Endothelial cell of hepatic sinusoid (primary cell): ENCODE data around the gene SNTG2.

Source experiments
- in situ Hi-C: cut with HindIII; loops from 2 replicates; pipeline ENCODE4 v1.10.0; 2017; ENCODE audit warnings: low sequenced_read_pairs

The SNTG2 gene

DNA sequence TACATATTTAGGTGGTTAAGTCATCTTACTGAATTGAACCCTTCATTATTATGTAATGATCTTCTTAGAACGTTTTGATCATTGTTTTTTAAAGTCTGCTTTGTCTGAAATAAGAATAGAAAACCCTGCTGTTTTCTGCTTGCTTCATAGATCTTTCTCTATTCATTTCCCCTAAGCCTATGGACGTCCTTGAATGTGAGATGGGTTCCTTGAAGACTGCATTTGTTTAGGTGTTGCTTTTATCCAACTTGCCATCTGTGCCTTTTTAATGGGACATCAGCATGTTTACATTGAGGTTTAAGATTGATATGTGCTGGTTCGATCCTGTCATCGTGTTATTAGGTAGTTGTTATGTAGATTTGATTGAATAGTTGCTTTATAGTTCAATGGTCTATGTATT is 95.4 kb downstream of the SNTG2 start:
- in situ Hi-C loops = no loop called here

DNA sequence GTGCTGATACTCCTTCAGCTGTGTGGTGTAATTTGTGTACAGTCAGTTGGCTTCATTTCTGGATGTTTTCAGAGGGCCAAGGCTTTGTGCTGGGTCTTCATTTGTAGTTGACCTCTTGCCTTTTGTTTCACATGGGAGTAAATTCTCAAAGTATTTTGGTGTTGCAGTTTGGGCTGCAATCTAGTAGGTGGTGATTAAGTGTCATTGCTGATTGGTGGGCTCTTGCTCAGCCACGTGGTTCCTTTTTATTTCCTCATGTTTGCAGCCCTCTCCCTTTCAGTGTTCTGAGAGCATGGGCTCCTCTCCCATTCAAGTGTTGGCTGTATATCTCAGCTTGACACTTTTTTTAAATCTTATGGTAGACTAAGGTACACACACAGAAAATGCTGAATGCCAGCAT is 96.8 kb downstream of the SNTG2 start:
- in situ Hi-C loops = no loop called here

DNA sequence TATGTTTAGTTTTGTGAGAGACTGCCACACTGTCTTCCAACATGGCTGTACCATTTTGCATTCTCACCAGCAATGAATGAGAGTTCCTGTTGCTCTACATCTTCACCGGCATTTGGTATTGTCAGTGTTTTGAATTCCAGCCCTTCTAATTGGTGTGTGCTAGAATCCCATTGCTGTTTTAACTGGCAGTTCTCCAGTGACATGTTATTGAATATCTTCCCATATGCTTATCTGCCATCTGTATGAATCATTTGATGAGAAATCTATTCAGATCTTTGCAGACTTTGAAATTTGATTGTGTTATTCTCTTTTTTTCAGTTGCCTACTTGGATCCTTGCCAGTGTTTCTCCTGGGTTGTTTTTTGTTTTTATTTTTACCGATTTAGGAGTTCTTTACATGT is 99.0 kb downstream of the SNTG2 start:
- in situ Hi-C loops = no loop called here

DNA sequence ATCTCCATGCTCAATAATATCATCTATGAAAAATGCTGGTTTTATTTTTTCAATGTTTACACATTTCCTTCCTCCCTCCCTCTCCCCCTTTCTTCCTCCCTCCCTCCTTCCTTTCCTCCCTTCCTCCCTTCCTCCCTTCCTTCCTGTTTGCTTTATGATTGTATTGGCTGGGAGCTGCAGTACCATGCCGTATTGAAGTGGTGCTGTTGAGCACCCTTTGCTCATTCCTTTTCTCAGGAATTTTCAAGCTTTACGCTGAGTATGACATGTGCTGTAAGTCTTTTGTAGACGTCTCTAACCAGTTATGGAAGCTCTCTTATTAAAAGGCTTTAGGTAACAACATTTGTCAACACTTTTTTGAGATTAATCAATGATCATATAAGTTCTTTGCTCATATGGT is 100.4 kb downstream of the SNTG2 start:
- in situ Hi-C loops = no loop called here

DNA sequence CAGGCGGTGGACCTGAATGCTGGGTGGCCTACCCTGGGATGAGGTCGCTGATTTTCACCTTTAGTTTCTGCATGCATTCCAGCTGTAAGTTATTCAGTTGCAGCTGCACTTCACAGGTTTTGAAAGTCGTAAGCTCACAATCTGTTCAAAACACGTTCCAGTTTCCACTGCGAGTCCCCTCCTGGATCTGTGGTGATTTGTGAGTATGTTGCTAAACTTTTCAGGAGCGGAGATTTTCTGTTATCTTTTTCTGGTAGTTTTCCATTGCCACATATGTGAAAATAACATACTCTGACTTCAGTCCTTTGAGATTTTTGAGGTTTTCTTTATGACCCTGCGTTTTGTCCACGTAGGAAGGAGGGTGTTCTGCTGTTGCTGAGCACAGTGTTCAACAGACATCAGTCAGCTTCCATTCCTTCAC is 102.1 kb downstream of the SNTG2 start:
- in situ Hi-C loops = no loop called here

DNA sequence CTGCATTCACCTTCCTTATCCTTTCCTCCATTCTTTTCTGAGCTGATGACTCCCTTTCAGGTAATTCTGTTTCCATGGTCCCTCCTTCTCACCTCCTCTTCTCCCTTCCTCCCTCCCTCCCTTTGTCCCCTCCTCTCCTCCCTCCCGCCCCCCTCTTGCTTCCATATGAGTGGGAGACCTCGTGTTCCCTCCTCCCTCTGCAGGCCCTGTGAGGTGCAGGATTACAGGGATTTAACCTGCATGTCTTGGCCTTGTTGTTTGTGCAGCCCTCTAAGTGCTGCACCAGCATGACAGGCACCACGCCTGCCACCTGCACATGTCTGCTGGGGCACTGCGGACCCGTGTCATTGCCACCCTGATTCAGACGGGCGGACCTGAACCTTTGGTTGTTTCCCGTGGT is 103.1 kb downstream of the SNTG2 start:
- in situ Hi-C loops = no loop called here

DNA sequence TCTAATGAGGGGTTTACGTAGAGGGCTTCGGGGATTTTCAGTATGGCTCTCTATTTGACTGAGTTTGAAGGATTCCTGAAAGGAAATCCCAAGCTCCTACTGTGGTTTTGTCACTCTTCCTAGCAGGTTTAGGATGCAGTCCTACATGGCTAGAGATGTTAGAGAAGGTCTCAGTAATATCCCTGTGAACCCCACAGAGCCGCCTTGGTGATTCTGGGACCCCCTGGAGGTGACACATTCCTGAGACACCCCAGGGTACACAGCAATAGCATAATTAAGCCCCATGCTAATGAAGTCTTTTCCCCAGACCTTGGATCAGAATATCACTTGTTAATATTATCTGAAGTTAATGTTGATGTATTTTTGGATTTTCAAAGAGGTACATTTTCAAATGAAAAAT is 103.8 kb downstream of the SNTG2 start:
- in situ Hi-C loops = no loop called here

DNA sequence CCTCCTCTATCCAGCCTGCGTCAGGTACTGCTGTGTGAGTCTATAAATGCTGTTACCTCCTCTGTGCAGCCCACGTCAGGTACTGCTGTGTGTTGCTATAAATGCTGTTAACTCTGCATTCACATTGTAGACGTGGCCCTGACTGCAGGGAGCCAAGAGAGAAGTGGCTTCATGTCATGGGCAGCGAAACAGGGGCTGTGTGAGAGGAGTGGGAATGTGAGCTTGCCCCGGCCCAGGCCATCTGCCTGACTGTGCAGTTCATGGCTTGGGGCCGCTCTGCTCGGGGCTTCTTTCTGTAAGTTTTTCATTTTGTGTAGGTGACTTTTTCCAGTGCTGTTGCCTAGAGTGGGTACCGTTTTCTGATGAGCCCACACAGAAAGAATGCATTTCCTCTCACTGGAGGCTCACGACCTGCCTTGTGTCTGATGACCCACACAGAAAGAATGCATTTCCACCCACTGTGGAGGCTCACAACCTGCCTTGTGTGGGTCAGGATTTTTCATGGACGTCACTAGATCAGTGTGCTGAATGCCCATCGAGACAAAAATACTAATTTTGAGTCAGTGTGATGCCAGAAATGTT is 104.5 kb downstream of the SNTG2 start:
- in situ Hi-C loops = no loop called here

DNA sequence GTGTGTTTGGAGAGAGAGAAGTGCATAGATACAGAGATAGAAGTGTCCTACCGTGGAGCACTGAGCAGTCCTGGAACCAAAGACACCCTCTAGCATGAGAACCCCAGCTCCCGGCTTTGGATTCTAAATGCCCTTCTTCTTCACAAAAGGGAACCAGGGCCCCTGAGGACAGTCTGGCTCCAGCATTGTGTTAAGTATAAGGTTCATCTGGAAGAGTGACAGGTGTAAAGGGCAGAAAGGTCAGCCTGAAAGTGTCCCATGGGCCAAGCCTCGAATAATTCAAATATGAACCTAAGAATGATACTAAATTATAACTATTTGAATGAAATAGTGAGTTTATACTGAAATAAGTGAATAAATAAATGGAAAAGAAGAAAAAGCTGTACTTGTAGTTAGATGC is 109.7 kb downstream of the SNTG2 start:
- in situ Hi-C loops = loop anchor here (5.0 kb wide), 1 partner anchor 103 kb away; no protein-coding TSS in a partner anchor

DNA sequence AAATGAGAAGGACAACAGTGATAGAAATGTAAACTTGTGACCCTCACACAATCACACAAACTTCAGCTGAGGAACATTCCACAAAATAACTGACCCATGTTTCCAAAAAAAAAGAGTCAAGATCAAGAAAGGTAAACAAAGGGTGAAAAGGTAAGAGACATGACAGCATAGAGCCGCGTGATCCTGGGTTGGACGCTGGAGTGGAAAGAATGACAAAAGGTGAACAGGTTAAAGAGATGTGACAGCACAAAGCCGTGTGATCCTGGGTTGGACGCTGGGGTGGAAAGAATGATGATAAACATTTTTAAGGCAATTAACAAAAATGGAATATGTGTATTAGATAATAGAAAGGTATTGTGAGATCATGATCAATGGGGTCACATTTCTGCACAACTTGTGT is 110.3 kb downstream of the SNTG2 start:
- in situ Hi-C loops = loop anchor here (5.0 kb wide), 1 partner anchor 104 kb away; no protein-coding TSS in a partner anchor

DNA sequence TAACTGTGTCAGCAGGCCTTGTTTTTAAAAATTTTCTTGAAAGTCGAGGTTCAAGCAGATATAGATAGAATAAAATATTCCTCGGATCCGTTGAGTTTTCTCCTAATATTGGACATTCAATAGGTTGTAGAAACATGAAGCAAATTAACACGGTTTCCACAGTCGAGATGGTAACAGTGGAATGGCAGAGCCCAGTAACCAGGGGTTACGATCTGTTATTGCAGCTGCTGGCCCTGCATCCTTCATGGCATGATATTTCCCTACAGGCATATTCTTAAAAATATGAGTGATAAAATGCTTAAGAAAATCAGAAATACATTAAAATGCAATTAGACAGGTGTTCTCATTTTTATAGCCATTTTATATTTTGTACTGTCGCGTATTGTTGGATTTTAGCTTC is 117.6 kb downstream of the SNTG2 start:
- in situ Hi-C loops = no loop called here

DNA sequence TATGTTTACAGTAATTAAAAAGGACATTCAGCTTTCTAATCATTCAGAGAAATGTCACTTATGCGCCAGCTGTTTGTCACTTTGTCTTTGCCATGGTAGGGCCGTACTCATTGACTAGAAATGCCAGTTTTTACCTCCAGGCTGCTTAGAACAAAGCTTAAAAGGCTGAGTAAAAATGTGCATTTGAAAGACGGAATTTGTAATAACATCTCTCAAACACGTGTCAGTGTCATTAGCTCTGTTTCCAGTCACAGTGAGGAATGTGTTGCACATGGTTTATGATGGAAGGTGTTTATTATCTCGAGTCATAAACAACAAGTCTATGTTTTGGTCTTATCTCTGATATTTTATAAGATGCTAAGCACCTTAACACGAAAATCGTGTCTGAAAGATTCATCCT is 118.2 kb downstream of the SNTG2 start:
- in situ Hi-C loops = no loop called here

DNA sequence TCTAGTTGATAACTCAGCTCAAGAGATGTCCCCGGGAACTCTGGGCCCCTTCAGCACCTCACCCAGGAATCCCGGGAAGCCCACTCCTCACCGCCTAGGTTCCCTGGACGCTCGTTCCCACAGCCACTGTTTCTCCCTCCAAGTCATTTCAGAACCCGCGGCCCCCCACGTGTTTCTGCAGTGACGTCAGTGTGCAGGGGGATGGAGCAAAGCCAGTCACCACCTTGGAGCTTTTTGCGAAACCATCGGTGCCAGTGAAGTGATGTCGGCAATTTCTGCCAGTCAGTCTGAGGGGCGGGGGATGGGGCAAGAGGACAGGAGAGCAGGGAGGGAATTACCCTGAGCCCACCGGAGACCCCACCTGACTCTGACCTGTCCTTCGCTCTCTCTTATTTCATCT is 119.2 kb downstream of the SNTG2 start:
- in situ Hi-C loops = no loop called here

DNA sequence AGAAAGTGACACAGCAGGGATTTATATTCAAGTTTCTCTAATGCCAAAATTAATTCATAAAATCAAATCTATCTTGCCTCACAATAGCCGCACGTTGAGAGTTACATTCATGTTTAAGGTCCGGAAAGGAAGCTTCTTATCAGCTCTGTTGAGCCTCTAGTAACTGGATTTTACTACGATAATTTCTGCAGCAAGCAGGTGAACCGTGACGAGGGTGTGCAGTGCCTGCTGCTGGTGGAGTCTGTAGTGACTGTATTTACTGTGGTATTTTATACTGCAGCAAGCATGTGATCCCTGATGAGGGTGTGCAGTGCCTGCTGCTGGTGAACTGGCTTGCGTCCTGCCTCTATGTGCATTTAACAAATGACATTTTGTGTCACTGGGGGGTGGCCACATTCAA is 120.0 kb downstream of the SNTG2 start:
- in situ Hi-C loops = no loop called here

DNA sequence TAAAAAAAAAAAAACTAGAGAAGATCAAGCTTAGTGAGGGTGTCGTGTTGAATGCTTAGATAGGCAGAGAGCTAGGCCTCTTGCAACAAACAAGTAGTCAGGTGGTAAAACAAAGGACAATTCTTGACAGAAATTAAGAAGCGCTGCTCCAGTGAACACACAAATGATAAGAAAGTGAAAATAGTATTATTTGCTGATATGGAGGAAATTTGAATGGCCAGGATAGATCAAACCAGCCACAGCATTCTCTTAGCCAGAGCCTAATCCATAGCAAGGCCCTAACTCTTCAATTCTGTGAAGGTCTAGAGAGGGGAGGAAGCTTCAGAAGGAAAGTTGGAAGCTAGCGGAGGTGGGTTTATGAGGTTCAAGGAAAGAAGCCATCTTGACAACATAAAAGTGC is 121.0 kb downstream of the SNTG2 start:
- in situ Hi-C loops = no loop called here

DNA sequence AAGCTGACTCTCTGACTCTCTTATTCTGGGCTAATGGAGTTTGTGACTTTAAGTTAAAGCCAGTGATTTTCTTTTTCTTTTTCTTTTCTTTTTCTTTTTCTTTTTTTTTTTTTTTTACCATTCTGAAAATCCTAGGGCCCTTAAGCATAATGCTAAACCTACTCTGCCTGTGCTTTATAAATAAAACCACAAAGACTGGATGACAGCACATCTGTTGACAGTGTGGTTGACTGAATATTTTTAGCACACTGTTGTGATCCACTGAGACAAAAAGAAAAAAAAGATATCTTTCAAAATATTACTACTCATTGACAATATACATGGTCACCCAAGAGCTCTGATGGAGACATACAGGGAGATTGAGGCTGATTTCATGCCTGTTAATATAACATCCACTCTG is 121.6 kb downstream of the SNTG2 start:
- in situ Hi-C loops = no loop called here

DNA sequence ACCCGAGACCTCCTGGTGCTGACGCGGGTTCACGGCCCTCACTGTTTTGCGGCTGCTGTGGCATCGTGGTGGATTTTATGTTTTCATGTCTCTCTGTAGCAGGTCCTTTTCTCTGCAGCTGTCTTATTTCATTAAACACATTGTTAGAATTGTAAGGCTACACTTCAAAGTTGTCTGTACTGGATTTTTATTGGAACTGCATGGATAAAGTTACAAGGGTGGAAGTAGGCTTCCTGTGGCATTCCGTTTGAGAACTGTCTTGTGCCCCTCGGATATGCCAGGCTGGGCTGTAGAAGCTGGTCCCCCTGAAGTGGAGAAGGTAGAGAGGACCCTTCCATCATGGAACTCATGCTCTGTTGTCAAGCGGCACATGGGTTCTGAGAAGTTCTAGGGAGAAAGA is 127.3 kb downstream of the SNTG2 start:
- in situ Hi-C loops = no loop called here

DNA sequence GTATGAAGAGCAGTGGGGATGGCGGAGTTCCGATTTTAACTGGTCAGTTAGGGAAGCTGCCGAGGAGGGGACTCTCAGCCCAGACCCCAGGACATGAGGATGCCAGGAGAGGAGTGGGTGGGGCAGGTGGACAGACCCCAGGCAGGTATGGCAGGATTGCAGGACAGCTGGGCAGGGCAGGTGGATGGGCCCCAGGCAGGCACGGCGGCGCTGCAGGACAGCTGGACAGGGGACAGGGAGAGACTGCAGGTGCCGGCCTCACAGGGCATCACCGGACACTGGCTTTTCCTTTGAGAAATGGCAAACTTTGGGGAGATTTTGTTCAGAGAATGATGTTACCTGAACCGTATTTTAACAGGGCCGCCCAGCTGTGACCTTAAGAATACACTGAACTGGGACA is 127.7 kb downstream of the SNTG2 start:
- in situ Hi-C loops = no loop called here

DNA sequence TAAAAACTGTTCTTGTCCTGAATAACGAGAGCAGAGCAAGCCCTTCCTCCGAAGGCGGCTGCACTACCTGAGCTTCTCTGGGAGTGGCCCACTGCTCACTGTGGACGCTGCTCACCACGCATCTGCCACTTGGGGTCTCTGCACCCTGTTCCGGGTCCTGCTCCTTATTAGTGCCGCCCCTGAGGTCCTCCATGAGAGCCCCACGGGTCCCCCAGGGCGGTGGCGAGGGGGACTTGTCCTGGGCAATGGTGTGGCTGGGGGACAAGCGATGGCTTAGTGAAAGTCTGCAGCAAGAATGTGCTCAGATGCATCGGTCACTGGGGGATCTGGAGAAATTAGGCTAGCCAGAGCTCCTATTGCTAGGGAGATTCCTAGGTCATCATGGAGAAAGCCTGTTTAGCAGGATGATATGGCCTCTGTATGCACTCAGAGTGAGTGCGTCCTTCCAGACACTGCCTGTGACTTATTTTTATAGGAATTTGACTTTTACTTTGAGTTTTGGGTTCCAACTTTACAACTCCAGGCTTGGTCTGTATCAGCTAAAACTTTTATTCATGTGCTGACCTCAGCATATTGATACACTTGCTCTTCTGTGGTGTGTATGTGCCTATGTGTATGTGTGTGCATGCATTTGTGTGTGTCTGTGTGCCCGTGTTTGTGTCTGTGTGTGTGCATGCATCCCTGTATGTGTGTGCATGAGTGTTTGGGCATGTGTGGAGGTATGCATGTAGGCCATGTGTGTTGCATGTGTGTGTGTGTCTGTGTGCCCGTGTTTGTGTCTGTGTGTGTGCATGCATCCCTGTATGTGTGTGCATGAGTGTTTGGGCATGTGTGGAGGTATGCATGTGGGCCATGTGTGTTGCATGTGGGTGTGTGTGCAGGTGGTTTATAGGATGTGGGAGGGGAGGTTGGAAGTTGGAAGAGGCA is 129.5 kb downstream of the SNTG2 start:
- in situ Hi-C loops = no loop called here

DNA sequence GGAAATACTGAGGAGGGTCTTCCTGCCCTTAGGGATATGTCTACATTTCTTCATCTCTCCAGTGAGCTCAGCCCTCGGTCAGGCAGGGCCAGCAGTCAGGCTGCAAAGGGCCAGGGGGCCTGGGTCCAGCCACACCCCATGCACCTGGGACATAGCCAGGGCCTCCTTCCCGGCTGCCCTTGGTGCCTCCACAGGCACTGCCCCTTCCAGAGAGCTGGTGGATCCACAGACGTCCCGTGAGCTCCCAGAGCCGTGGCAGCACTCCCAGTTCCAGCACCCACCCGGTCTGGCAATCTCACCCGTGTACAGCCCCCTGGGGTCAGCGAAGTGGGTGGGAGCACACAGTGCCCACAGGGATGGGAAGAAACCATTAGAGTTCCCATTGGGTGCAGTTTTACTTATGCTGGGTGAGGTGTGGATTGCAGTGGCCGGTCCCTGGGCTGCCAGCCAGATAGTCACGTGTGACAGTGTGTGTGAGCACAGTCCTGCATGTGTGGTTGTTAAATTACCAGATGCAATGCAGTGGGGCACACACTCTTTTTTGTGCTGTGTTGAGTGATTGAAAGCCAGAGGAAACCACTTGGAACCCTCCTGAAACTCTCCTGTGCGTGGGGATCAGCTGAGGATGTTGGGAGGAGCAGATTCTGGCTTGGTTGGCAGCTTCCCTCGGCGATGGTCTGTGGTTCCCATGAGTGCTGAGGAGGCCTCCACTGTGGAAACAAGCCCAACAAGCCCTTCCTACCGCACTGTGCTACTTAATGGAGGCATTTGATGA is 131.0 kb downstream of the SNTG2 start:
- in situ Hi-C loops = no loop called here

DNA sequence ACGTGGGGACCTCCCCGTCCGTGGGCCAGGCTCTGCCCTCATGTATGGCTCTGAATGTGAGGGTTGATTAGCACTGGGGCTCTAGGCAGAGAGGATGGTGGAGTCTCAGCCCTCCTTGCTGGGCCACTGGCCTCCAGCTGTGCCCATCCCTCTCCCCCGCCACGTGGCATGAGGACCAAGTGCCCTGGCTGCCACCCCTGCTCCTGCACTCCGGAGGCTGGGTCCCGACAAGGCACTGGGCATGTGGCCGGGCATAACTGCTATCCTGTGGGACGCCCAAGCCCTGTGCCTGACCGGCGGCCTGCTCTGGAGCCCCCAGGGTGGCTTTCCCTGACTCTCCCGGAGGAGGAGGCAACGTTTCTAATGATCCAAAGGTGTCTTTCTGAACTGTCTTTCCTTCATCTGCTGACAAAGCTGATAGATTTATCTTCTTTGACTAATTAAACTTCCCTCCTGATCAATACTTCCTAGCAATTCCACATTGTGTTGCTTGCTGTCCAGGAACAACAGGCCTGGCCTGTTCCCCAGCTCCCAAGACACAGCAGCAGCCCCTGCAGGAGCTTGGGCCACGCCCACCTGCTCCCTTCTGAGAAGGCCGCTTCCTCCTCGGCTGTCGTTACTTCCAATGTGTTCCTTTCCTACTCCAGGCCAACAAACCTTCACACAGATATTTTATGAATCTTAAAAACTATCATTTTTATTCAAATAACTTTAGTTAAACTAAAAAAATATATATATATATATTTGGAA is 132.0 kb downstream of the SNTG2 start:
- in situ Hi-C loops = no loop called here
